GM10248 (cell line): Measurements from ENCODE around the gene EIF1.

Experiments used
- CTCF ChIA-PET: fragments of 300-600 bp; sonication (Branson Sonifier 250); formaldehyde crosslinking; extraction: SDS; loops from one replicate; lab custom pipeline; 2021; ENCODE audit warnings: antibody characterized with exemption; lab: Yijun Ruan, JAX
- POLR2A ChIA-PET: fragments of 350-650 bp; sonication (Branson Sonifier 250); formaldehyde crosslinking; extraction: SDS; loops from one replicate; lab custom pipeline; 2020; ENCODE audit warnings: antibody characterized with exemption; lab: Yijun Ruan, JAX
- DNase-seq: peaks from one replicate; pipeline ENCODE4 v3.0.0; 2012; ENCODE audit errors: extremely low spot score
- CTCF ChIP-seq: IDR thresholded peaks from 2 replicates; pipeline ENCODE4 v1.5.1; 2012; ENCODE audit warnings: mild to moderate bottlenecking, low read depth; ENCODE audit errors: extremely low read depth, missing control alignments, control extremely low read depth

Gene EIF1

GRCh38 chr17:41660221-41660711 lies 28.4 kb upstream of the EIF1 start:
- POLR2A ChIA-PET, result interaction anchor here (0.6 kb wide), 1 partner anchor 32 kb away, joined by 3 read pairs; no protein-coding TSS in a partner anchor
- TF ChIP-seq CTCF, result no peak
- CTCF ChIA-PET, result interaction anchor here (4.2 to 16.0 kb wide), 4 partner anchors 10 to 803 kb away, joined by 17 to 533 read pairs (median 82); no protein-coding TSS in a partner anchor
- DNase-seq, result no peak

GRCh38 chr17:41663451-41664171 lies 25.1 kb upstream of the EIF1 start:
- TF ChIP-seq CTCF, result no peak
- POLR2A ChIA-PET, result interaction anchor here (0.6 to 1.5 kb wide), 3 partner anchors 15 to 1361 kb away, joined by 3 to 4 read pairs (median 4); no protein-coding TSS in a partner anchor
- no peak for DNase-seq
- CTCF ChIA-PET, result interaction anchor here (0.7 to 16.0 kb wide), 50 partner anchors 10 to 1130 kb away, joined by 3 to 533 read pairs (median 6); partner anchors contain the start of genes EIF1, JUP, KRT15 and KRT9

- TF ChIP-seq CTCF, result no peak
- no peak for DNase-seq
- ChIA-PET POLR2A (no interaction called here), CTCF (interaction anchor here (1.5 to 16.0 kb wide), 12 partner anchors 12 to 1044 kb away, joined by 3 to 533 read pairs (median 22); partner anchors contain the start of genes EIF1 and SMARCE1)
These were observed 24.6 kb upstream of the EIF1 start for GRCh38 chr17:41664172-41664457.

- DNase-seq, result no peak
- no peak for TF ChIP-seq CTCF
- CTCF ChIA-PET, result interaction anchor here (0.6 to 16.0 kb wide), 38 partner anchors 14 to 1341 kb away, joined by 3 to 533 read pairs (median 5); partner anchors contain the start of genes EIF1 and SMARCE1
- POLR2A ChIA-PET, result interaction anchor here (0.6 to 2.2 kb wide), 4 partner anchors 14 to 28 kb away, joined by 3 to 23 read pairs (median 6); partner anchors contain the start of gene EIF1
These were observed 23.8 kb upstream of the EIF1 start for GRCh38 chr17:41664587-41665565.

- POLR2A ChIA-PET, result interaction anchor here (0.6 to 2.2 kb wide), 4 partner anchors 13 to 27 kb away, joined by 3 to 23 read pairs (median 6); partner anchors contain the start of gene EIF1
- DNase-seq, result peak; percentile 93
- CTCF ChIA-PET, result interaction anchor here (0.6 to 16.0 kb wide), 36 partner anchors 14 to 1342 kb away, joined by 3 to 533 read pairs (median 4); partner anchors contain the start of genes EIF1 and SMARCE1
- TF ChIP-seq CTCF, result peak; percentile 95
These were observed 23.0 kb upstream of the EIF1 start for GRCh38 chr17:41665566-41666236.
